HEK293 (cell line): ENCODE measurements around the gene NET1.

Experiments
- CTCF ChIA-PET: fragments of 350-600 bp; formaldehyde crosslinking; extraction: SDS; loops from one replicate; lab custom pipeline; 2021; ENCODE audit warnings: antibody characterized with exemption; lab: Yijun Ruan, JAX
- POLR2A ChIA-PET: fragments of 300-600 bp; formaldehyde crosslinking; extraction: SDS; loops from one replicate; lab custom pipeline; 2020; ENCODE audit warnings: antibody characterized with exemption, inconsistent platforms; lab: Yijun Ruan, JAX
- H3K27ac ChIP-seq: fragments of 200-500 bp; sonication (Bioruptor generic); 2 replicates; pipeline ENCODE4 v1.5.1; 2014; ENCODE audit warnings: low read depth, low read length, control low read depth, inconsistent platforms; ENCODE audit errors: extremely low read depth
- H3K36me3 ChIP-seq, 2 experiments: fragments of 200-500 bp in 1 of 2; sonication (Bioruptor generic) in 1 of 2; 1 replicate in 1 of 2; 2 replicates in 1 of 2; pipeline ENCODE4 v1.5.1; 2014 to 2017; ENCODE audit warnings: inconsistent platforms in 2 of 2, low read length in 2 of 2; ENCODE audit not compliant: control insufficient read depth in 2 of 2, insufficient read depth in 1 of 2
- H3K4me1 ChIP-seq: fragments of 200-500 bp; sonication (Bioruptor generic); 2 replicates; pipeline ENCODE4 v1.5.1; 2014; ENCODE audit warnings: mild to moderate bottlenecking, low read length, inconsistent platforms; ENCODE audit not compliant: control insufficient read depth, insufficient read depth
- H3K4me3 ChIP-seq: 2 replicates; pipeline ENCODE4 v1.5.1; 2011; ENCODE audit warnings: low read depth, mild to moderate bottlenecking, control low read depth, low read length, moderate library complexity
- H3K9me3 ChIP-seq: fragments of 200-500 bp; sonication (Bioruptor generic); 2 replicates; pipeline ENCODE4 v1.5.1; 2014; ENCODE audit warnings: low read depth, low read length, inconsistent platforms; ENCODE audit not compliant: control insufficient read depth, insufficient read depth
- GFI1B ChIP-seq: fragments of 450-650 bp; formaldehyde crosslinking; IDR thresholded peaks from 2 replicates; pipeline ENCODE4 v1.5.1; 2016; ENCODE audit warnings: missing biosample characterization, missing genetic modification characterization
- GLI2 ChIP-seq: fragments of 450-650 bp; formaldehyde crosslinking; IDR thresholded peaks from 2 replicates; pipeline ENCODE4; 2017; ENCODE audit warnings: missing biosample characterization, missing genetic modification characterization, low read depth, borderline replicate concordance
- OSR2 ChIP-seq: fragments of 450-650 bp; formaldehyde crosslinking; IDR thresholded peaks from 2 replicates; pipeline ENCODE4 v1.5.1; 2016; ENCODE audit warnings: missing biosample characterization, missing genetic modification characterization
- SCRT2 ChIP-seq: fragments of 450-650 bp; formaldehyde crosslinking; IDR thresholded peaks from 2 replicates; pipeline ENCODE4 v1.5.1; 2016; ENCODE audit warnings: missing biosample characterization, missing genetic modification characterization
- SP7 ChIP-seq: fragments of 450-650 bp; formaldehyde crosslinking; IDR thresholded peaks from 2 replicates; pipeline ENCODE4 v1.5.1; 2016; ENCODE audit warnings: missing biosample characterization, missing genetic modification characterization
- TCF7L2 ChIP-seq: IDR thresholded peaks from 2 replicates; pipeline ENCODE4 v1.6.1; 2011; ENCODE audit warnings: low read depth, mild to moderate bottlenecking, inconsistent platforms, low read length, moderate library complexity, borderline replicate concordance
- ZEB2 ChIP-seq: fragments of 450-650 bp; formaldehyde crosslinking; IDR thresholded peaks from 2 replicates; pipeline ENCODE4 v1.5.1; 2016; ENCODE audit warnings: missing biosample characterization, missing genetic modification characterization
- ZNF10 ChIP-seq: fragments of 450-650 bp; formaldehyde crosslinking; IDR thresholded peaks from 2 replicates; pipeline ENCODE4 v1.5.1; 2017; ENCODE audit warnings: missing biosample characterization, missing genetic modification characterization
- ZNF157 ChIP-seq: fragments of 450-650 bp; formaldehyde crosslinking; IDR thresholded peaks from 2 replicates; pipeline ENCODE4 v1.5.1; 2016; ENCODE audit warnings: missing biosample characterization, missing genetic modification characterization
- ZNF37A ChIP-seq: fragments of 450-650 bp; IDR thresholded peaks from 2 replicates; pipeline ENCODE4 v1.5.1; 2018; ENCODE audit warnings: missing biosample characterization, missing genetic modification characterization
- ZNF48 ChIP-seq: fragments of 450-650 bp; formaldehyde crosslinking; IDR thresholded peaks from 2 replicates; pipeline ENCODE4 v1.5.1; 2016; ENCODE audit warnings: missing biosample characterization, missing genetic modification characterization
- ZNF585B ChIP-seq: fragments of 450-650 bp; formaldehyde crosslinking; IDR thresholded peaks from 2 replicates; pipeline ENCODE4 v1.5.1; 2016; ENCODE audit warnings: missing biosample characterization, missing genetic modification characterization
- ZNF600 ChIP-seq: fragments of 450-650 bp; formaldehyde crosslinking; IDR thresholded peaks from 2 replicates; pipeline ENCODE4 v1.5.1; 2016; ENCODE audit warnings: missing biosample characterization, missing genetic modification characterization
- ZNF610 ChIP-seq: fragments of 450-650 bp; formaldehyde crosslinking; IDR thresholded peaks from 2 replicates; pipeline ENCODE4 v1.5.1; 2016; ENCODE audit warnings: missing biosample characterization, missing genetic modification characterization, borderline replicate concordance
- ZNF621 ChIP-seq: fragments of 450-650 bp; formaldehyde crosslinking; IDR thresholded peaks from 2 replicates; pipeline ENCODE4 v1.5.1; 2017; ENCODE audit warnings: missing biosample characterization, missing genetic modification characterization
- ZNF654 ChIP-seq: fragments of 450-650 bp; formaldehyde crosslinking; IDR thresholded peaks from 2 replicates; pipeline ENCODE4 v1.5.1; 2016; ENCODE audit warnings: low read depth, missing biosample characterization, missing genetic modification characterization
- ZNF792 ChIP-seq: fragments of 450-650 bp; formaldehyde crosslinking; IDR thresholded peaks from 2 replicates; pipeline ENCODE4 v1.5.1; 2016; ENCODE audit warnings: missing biosample characterization, missing genetic modification characterization
- ZSCAN23 ChIP-seq: fragments of 450-650 bp; formaldehyde crosslinking; IDR thresholded peaks from 2 replicates; pipeline ENCODE4 v1.5.1; 2016; ENCODE audit warnings: missing biosample characterization, missing genetic modification characterization
- TF ChIP-seq, protein P1 (sequence below): fragments of 450-650 bp; formaldehyde crosslinking; IDR thresholded peaks from 2 replicates; pipeline ENCODE4 v1.5.1; 2016; ENCODE audit warnings: missing biosample characterization, missing genetic modification characterization
- TF ChIP-seq, protein P2 (sequence below): fragments of 450-650 bp; formaldehyde crosslinking; IDR thresholded peaks from 2 replicates; pipeline ENCODE4 v1.5.0; 2017; ENCODE audit warnings: missing biosample characterization, missing genetic modification characterization, borderline replicate concordance
- TF ChIP-seq, protein P3 (sequence below): fragments of 450-650 bp; formaldehyde crosslinking; IDR thresholded peaks from 2 replicates; pipeline ENCODE4 v1.5.1; 2016; ENCODE audit warnings: missing biosample characterization, missing genetic modification characterization

The NET1 gene

DNA sequence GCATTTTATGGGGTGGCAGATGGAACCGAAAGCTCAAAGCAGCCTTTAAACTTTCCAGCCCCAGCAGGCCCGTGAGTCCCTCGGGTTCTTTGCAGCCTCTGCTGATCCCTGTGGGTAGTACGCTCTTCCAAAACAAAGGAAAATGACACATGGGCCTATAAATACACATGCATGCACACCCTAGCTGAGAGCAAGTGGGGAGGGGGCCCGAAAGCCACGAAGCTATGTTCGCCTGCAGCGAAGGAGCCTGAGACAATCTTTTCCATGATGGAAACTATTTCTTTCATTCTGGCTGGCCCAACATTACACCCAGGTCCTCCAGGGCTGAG is 54.8 kb downstream of the NET1 start:
- Histone ChIP-seq H3K36me3 (no peaks in the 10 kb centered on the region), H3K27ac (no peak overlapping the region; the same call in 1 of the 2 replicates), H3K4me3 (no peak overlapping the region), H3K9me3 (no peaks in the 10 kb centered on the region), H3K4me1 (no peaks in the 10 kb centered on the region)
- TF ChIP-seq ZNF792 (no peak), ZNF621 (tag by site-specific recombination) (no peak), ZNF654 (tag by site-specific recombination) (no peak), ZNF610 (tag by site-specific recombination) (no peak), ZNF600 (tag by site-specific recombination) (no peak), SCRT2 (tag by site-specific recombination) (no peak), ZNF10 (tag by site-specific recombination) (no peak), TCF7L2 (no peak), GLI2 (tag by site-specific recombination) (no peak), ZNF37A (tag by site-specific recombination) (no peak), OSR2 (tag by site-specific recombination) (no peak)
- TF ChIP-seq, protein P1, sequence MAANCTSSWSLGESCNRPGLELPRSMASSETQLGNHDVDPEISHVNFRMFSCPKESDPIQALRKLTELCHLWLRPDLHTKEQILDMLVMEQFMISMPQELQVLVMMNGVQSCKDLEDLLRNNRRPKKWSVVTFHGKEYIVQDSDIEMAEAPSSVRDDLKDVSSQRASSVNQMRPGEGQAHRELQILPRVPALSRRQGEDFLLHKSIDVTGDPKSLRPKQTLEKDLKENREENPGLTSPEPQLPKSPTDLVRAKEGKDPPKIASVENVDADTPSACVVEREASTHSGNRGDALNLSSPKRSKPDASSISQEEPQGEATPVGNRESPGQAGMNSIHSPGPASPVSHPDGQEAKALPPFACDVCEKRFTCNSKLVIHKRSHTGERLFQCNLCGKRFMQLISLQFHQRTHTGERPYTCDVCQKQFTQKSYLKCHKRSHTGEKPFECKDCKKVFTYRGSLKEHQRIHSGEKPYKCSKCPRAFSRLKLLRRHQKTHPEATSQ = no peak
- TF ChIP-seq, protein P2, sequence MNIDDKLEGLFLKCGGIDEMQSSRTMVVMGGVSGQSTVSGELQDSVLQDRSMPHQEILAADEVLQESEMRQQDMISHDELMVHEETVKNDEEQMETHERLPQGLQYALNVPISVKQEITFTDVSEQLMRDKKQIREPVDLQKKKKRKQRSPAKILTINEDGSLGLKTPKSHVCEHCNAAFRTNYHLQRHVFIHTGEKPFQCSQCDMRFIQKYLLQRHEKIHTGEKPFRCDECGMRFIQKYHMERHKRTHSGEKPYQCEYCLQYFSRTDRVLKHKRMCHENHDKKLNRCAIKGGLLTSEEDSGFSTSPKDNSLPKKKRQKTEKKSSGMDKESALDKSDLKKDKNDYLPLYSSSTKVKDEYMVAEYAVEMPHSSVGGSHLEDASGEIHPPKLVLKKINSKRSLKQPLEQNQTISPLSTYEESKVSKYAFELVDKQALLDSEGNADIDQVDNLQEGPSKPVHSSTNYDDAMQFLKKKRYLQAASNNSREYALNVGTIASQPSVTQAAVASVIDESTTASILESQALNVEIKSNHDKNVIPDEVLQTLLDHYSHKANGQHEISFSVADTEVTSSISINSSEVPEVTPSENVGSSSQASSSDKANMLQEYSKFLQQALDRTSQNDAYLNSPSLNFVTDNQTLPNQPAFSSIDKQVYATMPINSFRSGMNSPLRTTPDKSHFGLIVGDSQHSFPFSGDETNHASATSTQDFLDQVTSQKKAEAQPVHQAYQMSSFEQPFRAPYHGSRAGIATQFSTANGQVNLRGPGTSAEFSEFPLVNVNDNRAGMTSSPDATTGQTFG (tag by site-specific recombination) = no peak
- TF ChIP-seq, protein P3, sequence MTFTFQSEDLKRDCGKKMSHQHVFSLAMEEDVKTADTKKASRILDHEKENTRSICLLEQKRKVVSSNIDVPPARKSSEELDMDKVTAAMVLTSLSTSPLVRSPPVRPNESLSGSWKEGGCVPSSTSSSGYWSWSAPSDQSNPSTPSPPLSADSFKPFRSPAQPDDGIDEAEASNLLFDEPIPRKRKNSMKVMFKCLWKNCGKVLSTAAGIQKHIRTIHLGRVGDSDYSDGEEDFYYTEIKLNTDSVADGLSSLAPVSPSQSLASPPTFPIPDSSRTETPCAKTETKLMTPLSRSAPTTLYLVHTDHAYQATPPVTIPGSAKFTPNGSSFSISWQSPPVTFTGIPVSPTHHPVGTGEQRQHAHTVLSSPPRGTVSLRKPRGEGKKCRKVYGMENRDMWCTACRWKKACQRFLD (tag by site-specific recombination) = no peak
- POLR2A ChIA-PET = interaction anchor here (1.2 to 1.4 kb wide), 3 partner anchors 21 to 87 kb away, joined by 4 to 7 read pairs (median 6); no protein-coding TSS in a partner anchor
- CTCF ChIA-PET = interaction anchor here (0.6 to 0.9 kb wide), 3 partner anchors 25 to 156 kb away, joined by 3 to 5 read pairs (median 4); no protein-coding TSS in a partner anchor

DNA sequence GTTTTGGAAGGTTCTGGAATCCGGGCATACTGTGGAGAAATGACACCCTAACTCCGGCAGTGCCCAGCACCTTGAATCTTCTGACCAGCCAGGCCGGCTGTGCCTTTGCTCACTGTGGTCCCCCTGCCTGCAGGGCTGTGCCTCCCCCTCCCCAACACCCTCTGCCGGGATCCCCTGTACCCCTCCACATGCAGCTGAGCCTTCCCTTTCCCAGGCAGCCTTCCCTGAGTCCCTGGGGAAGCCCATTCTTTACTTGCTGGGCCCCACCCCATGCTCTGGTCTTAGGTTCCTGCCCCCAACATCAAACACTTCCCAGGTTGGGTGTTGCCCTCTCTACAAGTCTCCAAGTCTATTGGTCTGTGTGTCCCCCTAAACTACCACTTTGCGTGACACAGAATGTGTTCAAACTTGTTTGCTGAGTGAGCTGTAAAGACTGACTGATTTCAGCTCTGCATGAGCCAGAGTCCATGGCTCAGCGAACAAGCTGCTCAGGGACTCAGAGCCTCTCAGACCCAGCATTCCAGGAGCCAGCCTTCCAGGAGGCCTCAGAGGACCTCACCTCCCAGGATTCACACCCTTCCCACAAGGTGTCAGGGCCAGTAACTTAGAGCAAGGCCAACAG is 55.4 kb downstream of the NET1 start:
- H3K36me3 ChIP-seq = no peaks in the 10 kb centered on the region
- H3K27ac ChIP-seq = no peak overlapping the region
- no peaks in the 10 kb centered on the region for H3K9me3 ChIP-seq
- no peaks in the 10 kb centered on the region for H3K4me1 ChIP-seq
- ChIA-PET POLR2A (interaction anchor here (1.4 kb wide), 2 partner anchors 22 to 87 kb away, joined by 4 to 6 read pairs; no protein-coding TSS in a partner anchor), CTCF (interaction anchor here (0.6 to 1.2 kb wide), 4 partner anchors 32 to 1480 kb away, joined by 3 to 4 read pairs (median 3); no protein-coding TSS in a partner anchor)
- H3K4me3 ChIP-seq = no peak overlapping the region
- TF ChIP-seq ZEB2 (no peak), ZNF48 (tag by site-specific recombination) (no peak), GFI1B (tag by site-specific recombination) (no peak), ZNF585B (tag by site-specific recombination) (no peak), ZNF157 (tag by site-specific recombination) (no peak), ZSCAN23 (tag by site-specific recombination) (no peak), SP7 (tag by site-specific recombination) (no peak)
